GM19035 (cell line): ENCODE measurements around the gene FTCD.
"Not testable (repeated sequence)": the region's sequence is repeated elsewhere in the genome, so short reads cannot be mapped to it uniquely, and the experiment has no call there.

Experiments used
- ATAC-seq: cut with Tn5 transposase; IDR thresholded peaks from one replicate; pipeline ENCODE4 v1.9.1; 2021; ENCODE audit not compliant: unreplicated experiment

FTCD gene, protein sequence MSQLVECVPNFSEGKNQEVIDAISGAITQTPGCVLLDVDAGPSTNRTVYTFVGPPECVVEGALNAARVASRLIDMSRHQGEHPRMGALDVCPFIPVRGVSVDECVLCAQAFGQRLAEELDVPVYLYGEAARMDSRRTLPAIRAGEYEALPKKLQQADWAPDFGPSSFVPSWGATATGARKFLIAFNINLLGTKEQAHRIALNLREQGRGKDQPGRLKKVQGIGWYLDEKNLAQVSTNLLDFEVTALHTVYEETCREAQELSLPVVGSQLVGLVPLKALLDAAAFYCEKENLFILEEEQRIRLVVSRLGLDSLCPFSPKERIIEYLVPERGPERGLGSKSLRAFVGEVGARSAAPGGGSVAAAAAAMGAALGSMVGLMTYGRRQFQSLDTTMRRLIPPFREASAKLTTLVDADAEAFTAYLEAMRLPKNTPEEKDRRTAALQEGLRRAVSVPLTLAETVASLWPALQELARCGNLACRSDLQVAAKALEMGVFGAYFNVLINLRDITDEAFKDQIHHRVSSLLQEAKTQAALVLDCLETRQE

DNA sequence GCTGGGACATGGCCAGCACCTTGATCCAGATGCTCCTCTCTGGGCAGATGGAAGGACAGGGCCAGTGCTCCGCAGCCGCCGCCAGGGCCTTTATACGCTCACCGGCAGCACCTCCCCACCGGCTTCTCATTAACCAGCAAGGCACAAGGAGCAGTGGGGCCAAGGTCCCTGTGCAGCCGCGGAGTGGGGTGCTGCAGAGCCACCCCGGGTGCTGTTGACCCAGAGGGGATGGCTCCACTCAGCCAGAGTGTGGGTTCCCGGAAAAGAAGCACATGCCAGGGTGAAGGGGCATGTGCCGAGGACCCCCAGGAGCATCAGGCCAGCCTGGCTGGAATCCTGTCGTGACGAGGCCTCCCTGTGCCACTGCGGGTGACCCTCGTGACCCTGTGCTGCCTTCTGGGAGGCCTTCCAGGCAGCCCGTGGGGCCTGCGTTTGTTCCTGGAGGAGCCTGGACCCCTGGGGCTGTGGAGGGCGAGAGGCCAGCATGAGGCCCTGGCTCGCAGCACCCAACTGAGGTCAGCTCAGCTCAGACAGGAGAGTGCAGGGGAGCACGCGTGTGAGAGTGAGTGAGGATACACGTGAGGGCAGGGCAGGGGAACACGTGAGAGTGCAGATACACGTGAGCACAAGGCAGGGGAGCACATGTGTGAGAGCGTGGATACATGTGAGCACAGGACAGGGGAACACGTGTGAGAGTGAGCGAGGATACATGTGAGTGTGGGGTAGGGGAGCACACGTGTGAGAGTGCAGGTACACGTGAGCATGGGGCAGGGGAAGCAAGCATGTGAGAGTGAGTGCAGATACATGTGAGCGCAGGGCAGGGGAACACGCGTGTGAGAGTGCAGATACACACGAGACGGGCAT, at the start of gene FTCD:
Gene FTCD (minus strand): TSS at position 66 of the 864 bp plus-strand sequence. CDS start 56 bp downstream, at position 10.
- no peak for ATAC-seq

DNA sequence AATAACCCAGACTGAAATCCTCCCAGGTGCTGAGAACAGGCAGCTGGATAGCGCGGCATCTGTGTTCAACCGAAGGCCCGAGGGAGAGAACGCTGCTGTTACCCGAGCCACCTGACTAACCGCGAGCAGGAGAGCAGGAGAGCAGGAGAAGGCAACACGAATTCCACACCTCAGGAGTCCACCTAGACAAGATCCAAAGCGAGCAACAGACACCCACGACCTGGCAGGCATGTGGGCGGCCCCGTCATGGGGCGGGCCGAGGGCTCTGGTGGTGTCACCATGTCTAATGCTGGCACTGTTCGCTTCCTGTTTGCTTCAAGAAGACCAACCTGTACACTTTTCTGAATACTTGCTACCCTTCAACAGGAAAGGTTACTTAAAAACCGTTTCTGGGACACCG, 49.8 kb upstream of the FTCD start:
- no peak for ATAC-seq

DNA sequence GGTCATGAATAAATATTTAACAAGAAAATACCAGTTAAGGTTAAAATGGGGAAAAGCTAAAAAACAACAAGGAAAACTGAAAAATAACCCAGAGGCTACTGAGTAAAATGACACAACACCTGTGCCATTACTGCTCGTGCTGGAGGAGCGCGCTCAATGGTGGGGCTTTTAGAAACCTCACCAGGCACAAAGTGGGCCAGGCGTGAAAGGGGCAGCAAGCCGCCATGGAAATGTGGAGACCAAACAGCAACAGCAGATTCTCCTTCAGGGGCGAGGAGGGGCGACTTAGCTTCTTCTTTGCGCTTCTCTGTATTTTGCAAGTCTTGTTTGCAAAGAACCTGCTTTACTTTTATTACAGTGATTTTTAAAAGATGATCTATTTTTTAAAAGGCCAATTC, 47.8 kb upstream of the FTCD start:
- no peak for ATAC-seq

DNA sequence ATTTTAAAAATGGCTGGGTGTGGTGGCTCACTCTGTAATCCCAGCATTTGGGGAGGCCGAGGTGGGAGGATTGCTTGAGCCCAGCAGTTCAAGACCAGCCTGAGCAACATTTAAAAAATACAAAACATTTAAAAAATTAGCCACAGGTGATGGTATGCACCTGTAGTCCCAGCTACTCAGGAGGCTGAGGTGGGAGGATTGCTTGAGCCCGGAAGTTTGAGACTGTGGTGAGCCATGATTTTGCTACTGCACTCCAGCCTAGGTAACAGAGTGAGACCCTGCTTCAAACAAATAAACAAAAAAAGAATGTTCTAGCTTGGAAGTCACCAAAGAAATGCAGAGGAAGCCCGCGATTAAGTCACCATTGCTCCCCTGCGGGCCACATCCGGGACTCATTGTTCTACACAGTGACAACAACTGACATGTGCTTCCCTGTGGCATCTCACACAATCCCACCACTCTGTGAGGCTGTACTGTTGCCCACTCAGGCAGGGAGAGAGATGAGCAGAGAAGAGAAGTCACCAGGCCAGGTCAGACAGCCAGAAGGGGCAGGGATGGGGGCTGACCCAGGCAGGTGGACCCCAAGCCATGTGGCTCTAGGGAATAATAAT, 47.3 kb upstream of the FTCD start:
- no peak for ATAC-seq

DNA sequence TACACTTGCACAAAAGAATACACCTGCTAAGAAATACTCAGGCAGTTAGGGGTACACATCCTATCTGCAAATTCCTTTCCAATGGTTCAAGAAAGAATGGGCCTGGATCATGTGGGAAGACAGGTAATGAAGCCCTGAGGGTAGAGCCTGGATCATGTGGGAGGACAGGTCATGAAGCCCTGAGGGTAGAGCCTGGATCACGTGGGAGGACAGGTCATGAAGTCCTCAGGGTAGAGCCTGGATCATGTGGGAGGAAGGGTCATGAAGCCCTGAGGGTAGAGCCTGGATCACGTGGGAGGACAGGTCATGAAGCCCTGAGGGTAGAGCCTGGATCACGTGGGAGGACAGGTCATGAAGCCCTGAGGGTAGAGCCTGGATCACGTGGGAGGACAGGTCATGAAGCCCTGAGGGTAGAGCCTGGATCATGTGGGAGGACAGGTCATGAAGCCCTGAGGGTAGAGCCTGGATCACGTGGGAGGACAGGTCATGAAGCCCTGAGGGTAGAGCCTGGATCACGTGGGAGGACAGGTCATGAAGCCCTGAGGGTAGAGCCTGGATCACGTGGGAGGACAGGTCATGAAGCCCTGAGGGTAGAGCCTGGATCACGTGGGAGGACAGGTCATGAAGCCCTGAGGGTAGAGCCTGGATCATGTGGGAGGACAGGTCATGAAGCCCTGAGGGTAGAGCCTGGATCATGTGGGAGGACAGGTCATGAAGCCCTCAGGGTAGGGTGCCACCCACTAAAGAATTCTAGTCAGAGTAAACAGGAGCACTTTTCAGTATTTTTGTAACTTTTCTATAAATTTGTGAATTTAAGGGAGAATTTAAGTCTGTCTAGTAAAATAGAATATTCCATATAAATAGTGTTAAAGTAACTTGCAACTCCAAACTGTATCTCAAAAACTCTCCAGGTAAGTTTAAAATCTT, 45.8 kb upstream of the FTCD start:
- not testable (repeated sequence) for ATAC-seq

DNA sequence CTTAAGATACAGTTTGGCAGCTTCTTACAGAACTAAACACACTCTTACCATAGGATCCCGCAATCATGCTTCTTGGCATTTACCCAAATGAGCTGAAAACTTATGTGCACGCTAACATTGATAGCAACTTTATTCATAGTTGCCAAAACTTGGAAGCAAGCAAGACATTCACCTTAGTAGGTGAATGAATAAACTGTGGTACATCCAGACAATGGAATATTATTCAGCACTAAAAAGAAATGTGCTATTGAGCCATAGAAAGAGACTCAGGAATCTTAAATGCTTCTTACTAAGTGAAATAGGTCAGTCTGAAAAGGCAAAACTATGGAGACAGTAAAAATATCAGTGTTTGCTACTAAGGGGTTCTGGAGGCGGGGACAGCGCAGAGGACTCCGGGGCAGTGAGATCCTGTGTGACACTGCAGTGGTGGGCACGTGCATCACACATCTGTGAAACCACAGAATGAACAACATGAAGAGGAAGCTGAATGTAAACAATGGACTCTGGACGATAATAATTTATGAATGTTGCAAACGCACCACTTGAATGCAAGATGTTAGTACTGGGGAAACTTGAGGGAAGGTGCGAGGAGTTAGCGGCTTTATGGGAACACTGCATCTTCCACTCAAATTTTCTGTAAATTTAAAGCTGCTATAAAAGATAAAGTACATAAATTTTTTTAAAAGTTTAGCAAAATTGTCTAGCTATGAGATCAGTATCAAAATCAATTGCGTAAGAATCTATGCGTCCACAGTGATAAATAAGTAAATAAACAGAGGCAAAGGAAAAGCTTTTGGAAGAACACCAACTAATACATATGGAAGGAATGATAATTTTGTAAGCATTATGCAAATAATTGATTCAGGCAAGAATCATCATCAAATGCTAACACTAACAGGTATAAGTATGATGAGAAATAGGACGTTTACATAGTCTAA, 44.3 kb upstream of the FTCD start:
- no peak for ATAC-seq

DNA sequence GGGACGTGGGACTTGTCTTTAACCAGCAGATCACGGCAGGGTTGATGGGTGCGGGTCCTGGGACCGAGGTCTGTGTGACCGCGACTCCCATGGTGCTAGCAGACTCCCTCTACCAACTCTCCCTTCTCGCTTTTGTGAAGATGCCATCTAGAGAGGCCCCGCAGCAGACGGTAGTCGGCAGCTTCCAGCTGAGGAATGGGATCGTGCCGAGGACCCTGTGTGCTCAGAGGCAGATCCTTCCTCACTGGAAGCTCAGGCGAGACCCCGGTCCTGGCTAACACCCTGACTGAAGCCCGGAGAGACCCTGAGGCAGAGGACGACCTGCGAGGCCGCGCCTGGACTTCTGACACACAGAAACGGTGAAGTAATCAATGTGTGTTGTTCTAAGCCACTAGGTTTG, 41.4 kb upstream of the FTCD start:
- no peak for ATAC-seq

DNA sequence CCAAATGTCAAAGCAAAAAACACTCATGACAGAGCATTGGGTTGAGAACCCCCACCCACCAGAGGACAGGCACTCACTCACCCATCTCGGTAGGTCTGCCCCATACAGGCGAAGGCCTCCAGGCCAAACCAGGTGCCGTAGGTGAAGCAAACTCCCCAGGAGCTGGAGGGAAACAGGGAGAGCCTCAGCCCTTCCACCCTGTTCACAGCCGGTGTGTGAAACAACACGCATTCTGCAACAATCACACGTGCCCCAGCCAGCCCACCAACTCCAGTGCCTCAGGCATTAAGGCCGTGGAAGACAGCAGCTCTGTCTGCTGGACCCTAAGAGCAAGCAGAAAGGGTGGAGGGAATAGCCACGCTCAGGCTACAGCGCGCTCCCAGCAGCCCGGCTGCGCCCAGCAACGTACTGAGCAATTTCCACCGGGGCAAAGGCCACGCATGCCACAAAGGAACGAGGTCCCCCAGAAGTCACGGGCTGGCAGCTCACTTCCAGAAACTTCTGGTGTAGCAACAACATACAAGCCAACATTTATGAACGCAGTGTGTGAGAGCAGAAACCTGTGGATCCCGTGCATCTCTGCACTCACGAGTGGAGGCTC, 40.3 kb upstream of the FTCD start:
- ATAC-seq = no peak

DNA sequence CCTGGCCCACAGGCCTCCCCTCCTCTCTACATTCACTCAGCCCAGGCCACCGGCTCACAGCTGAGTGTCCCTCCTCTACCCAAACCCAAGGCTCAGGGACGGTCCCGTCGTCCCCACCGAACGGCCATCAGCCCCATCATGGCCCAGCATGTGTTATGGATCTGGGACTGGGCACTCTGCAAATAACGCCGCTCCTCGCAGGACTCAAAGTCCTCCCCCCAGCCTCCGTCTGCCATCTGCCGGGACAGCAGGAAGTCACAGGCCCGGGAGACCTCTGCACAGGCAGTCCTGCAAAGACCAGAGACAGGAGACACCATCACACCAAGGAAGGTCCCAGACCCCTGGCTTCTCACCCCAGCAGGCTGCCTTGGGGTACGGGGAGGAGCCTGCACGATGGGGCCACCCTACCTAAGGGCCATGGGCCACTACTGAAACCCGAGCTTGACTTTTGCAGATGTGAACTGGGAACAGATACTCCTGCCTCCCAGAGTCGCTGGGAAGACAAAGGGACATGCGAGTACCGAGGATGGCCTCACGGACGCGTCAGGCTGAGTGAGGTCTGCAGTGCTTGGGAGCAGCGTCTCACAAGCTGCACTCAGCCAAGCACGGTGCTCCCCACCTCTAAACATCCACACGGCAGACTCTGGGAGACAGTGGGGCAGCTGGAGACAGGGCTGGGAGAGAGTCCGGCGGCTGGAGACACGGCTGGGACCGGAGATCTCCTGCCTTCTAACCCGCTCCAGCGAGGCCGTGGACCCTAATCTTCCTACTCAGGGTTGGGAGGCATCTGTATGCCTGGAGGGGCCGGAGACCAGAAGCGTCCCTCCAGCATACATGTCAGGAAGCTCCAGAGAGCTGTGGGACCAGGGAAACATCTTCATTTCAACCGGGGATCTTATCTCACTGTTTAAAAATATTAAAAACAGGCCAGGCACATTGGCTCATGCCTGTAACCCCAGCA, 39.3 kb upstream of the FTCD start:
- no peak for ATAC-seq

DNA sequence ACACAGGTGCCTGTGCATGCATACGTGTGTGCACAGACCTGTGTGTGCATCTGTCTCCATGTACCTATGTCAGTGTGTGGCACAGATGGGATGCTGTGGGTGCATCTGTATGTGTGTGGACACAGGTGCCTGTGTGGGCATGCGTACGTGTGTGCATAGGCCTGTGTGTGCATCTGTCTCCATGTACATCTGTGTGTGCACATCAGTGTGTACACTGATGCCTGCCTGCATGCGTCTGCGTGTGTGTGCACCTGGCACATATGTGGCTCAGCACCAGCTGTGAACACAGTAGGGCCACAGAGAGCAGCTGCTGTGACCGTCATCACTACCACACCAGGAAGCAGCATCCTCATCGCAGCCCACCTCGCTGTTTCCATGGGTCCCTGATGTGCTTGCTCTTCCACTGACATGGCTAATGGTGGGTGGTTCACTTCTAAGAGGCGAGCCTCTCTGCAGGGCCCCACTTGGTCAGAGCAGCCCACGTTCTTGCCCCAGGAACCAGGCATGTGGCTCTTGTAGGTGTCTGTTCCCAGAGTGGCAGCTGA, 38.5 kb upstream of the FTCD start:
- no peak for ATAC-seq

DNA sequence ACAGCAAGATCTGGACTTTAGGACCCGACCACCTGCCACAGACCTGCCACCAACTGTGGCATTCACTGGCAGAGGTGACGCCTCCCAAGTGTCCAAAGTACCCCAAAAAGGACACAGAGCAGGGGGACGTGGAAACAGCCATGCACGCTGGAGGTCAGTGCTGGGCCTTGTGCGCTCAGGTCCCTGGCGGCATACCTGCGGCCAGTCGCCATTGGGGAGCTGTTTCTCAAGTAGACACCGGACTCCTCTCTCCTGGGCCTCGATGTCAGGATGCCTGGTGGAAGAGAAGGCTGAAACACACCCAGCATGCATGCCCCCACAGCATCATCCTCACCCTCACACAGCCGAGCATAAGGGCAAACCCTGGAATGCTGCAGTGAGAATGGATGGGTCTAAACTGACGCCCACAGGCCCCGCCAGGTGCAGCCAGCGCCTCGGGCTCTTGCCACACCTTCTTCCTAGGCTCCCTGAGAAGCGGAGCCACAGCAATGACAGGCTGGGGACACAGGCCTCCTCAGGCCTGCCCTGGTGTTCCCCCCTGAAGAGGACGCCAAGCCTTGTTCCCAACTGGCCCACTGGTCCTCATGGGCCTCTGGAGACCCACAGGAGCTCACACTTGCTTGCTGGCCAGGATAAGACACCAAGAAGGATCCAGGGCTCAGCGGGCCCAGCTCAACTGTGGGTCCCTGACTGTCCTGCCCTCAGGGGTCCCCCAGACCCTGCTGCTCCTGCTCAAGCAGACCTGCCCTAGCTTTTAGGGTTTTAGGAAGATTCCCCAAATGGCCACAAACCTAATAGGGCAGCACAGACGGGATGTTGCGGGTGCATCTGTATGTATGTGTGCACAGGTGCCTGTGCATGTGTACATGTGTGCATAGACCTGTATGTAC, 36.6 kb upstream of the FTCD start:
- no peak for ATAC-seq

DNA sequence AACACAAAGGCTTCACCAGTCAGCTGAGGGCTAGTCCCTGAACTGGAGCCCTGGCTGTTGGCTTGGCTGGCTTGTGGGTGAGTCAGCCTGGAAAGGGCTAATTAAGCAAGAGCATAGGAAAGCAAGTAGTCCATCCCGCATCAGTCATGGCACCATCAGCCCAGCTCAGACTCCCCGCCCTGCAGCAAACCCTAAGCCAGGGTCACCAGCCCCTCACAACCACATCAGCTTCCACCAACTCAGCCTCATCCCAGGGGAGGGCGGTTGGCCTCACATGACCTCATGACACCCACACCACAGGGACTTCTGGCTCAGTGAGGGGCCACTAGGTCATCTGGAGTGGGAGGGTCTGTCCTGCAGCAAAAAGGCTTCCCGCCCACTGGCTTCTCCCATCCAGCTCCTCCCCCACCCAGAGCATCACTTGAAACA, 35.9 kb upstream of the FTCD start:
- no peak for ATAC-seq

DNA sequence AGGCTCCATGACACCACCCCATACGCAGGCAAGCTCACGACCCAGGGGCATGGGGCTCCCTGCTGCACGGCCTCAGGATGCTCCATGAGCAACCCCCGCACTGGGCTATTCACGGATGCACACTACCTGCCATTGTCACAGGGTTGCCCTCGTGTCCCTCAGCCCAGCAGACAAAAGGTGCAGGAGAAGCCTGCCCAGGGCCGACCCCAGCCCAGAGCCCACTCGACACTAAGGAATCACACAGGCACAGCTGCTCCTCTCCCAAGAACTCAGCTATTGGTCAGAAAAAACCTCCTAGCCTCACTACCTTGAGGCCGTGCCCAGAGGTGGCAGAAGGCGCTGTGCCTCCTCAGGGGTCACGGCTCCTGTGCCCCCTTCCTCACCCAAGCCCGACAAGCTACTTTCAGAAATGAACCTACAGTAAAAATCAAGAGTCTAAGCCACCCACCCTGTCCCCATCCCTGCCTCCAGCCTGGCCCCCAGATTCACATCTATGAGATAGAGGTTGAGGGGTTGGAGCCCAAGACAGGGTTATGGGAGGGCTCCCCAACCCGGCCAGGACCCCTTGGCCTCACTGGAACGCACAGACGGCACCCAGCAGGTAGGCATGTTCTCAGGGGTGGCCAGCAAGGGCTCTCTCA, 35.2 kb upstream of the FTCD start:
- ATAC-seq = no peak

DNA sequence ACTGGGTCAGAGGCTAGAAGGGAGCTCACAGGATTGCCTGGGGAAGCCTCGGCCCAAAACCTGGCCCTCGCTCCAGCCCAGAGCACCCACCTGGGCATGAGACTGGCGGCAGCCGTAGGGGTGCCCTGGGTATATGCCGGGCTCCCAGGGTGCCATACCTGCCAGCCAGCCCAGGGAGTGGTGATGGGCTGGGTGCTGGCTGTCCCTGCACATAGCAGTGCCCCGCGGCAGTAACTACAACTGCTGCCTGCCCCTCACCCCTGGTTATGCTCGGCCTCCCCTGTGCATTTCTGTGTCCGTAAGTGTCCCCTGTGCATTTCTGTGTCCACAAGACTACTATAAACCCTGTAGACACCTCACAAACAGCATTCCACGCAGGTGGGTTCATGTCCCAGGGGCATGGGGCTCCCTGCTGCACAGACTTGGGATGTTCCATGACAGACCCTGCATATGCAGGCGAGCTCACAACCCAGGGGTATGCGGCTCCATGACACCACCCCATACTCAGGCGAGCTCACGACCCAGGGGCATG, 34.6 kb upstream of the FTCD start:
- no peak for ATAC-seq

DNA sequence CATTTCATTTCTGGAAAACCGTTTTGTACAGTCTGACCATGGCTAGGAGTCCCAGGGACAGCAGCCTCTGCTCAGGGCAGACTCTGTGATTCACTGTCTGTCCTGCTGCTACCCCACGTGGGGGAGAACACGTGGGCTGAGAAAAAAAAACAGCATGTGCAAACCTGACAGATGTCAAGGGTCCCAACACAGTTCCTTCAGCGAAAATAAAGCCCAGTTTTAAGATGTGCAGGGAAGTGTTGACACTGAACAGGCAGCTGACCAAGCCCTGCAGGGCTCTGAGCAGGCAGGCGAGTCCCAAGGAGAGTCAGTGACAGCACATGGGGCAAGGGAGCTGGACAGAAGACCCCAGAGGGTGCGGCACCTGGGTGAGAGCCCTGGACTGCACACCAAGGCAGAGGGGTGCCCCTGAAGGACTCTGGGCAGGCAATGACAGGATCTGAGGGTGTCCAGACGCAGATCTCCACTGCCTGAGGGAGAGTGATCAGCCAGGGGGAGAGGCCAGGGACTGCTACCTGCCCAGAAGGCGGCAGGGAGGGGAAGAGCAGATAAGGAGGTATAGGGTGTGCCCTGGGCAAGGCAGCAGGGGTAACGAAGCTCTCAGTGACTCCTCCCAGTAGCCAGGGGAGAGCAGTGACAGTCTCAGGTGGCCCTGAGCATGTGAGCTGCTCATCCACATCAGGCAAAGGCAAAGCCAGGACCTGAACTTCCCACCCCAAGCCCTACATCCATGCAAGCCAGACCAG, 34.0 kb upstream of the FTCD start:
- ATAC-seq = no peak
